Ishikawa (cell line): ENCODE data around the gene NFE2L3.

Experiments used
- CEBPB ChIP-seq: IDR thresholded peaks from 2 replicates; pipeline ENCODE4 v1.6.1; 2012
- EGR1 ChIP-seq: IDR thresholded peaks from 2 replicates; pipeline ENCODE4 v1.6.1; 2012
- EP300 ChIP-seq: IDR thresholded peaks from 2 replicates; pipeline ENCODE4 v1.6.1; 2012; ENCODE audit warnings: borderline replicate concordance
- NFIC ChIP-seq: IDR thresholded peaks from 2 replicates; pipeline ENCODE4 v1.6.1; 2012
- TEAD4 ChIP-seq: IDR thresholded peaks from 2 replicates; pipeline ENCODE4 v1.6.1; 2012
- TF ChIP-seq, protein P1 (sequence below): IDR thresholded peaks from 2 replicates; pipeline ENCODE4 v1.6.1; 2012

DNA sequence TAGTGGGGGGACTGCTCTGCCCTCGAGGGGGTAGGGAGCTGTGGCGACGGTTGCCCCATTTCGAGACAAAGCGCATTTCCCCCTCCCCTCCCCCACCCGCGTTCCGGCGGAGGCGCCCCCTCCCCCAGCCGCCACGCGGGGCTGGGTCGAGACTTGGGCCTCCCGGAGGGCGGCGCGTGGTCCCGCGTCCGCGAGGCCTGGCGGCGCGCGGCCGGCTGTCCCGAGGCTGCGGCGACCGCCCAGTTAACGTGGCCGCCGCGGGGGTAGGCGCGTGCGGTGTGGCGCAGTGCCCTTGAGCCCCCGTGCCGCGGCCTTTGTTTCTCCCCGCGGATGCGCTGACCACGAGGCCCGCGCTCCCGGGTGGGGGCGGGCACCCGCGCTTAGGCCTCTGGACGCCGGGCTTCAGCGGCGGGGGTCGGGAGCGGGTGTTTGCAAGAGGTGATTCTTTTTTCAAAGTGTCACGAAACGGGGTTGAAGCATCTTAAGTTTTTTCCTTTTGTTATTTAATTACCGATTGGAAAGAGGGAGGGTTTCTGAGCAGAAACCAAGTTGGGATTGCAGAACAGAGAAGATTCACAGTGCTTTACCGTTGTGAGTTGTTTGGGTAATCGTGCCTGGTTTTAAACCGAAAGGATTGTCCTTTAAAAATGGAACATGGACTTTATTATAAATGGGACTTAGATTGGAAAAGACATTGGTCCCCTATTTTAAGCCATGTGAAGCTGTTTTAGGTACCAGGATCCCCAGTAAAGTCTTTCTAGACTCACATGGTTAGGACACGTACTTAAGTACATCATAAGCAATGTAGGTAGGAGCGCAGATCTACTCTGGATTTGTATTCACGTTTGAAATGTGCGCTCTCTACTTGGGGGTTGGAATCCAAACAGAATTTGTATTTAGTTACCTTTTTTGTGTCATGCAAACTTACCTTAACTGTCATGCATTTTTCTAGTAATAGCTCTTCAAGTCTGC lies 50.3 kb downstream of the NFE2L3 start:
- no peak for TF ChIP-seq EP300
- TF ChIP-seq EGR1, result no peak
- TF ChIP-seq TEAD4, result no peak
- no peak for TF ChIP-seq CEBPB
- TF ChIP-seq NFIC, result no peak
- TF ChIP-seq, protein P1, sequence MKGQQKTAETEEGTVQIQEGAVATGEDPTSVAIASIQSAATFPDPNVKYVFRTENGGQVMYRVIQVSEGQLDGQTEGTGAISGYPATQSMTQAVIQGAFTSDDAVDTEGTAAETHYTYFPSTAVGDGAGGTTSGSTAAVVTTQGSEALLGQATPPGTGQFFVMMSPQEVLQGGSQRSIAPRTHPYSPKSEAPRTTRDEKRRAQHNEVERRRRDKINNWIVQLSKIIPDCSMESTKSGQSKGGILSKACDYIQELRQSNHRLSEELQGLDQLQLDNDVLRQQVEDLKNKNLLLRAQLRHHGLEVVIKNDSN, result no peak
